HL-60/S4 treated with retinoic acid at 250 ng/mL for 4 days and 3 days (cell line): ENCODE results near the gene BANF2.
"Not testable (repeated sequence)": the region's sequence is repeated elsewhere in the genome, so short reads cannot be mapped to it uniquely, and the experiment has no call there.

Experiments
- in situ Hi-C: fragments of 300-500 bp; cut with MboI; formaldehyde crosslinking; loops from 2 replicates; pipeline ENCODE4 v1.7.0; 2022; ENCODE audit warnings: low sequenced_read_pairs

BANF2 gene

GRCh38 chr20:17758512-17758911 lies 58.7 kb downstream of the BANF2 start:
- in situ Hi-C loops: no loop called here

GRCh38 chr20:17759449-17759848 lies 59.7 kb downstream of the BANF2 start:
- in situ Hi-C loops: no loop called here

GRCh38 chr20:17761604-17762003 lies 61.8 kb downstream of the BANF2 start:
- in situ Hi-C loops: no loop called here

- in situ Hi-C loops: no loop called here
Measured at GRCh38 chr20:17762243-17762872, 62.6 kb downstream of the BANF2 start.

- in situ Hi-C loops: no loop called here
Measured at GRCh38 chr20:17762873-17763557, 63.2 kb downstream of the BANF2 start.

GRCh38 chr20:17765017-17765416 lies 65.3 kb downstream of the BANF2 start:
- in situ Hi-C loops: no loop called here

- in situ Hi-C loops: no loop called here
Measured at GRCh38 chr20:17765584-17765983, 65.8 kb downstream of the BANF2 start.

- in situ Hi-C loops: no loop called here
Measured at GRCh38 chr20:17766226-17766625, 66.5 kb downstream of the BANF2 start.

GRCh38 chr20:17767624-17768023 lies 67.9 kb downstream of the BANF2 start:
- in situ Hi-C loops: no loop called here

GRCh38 chr20:17768271-17768670 lies 68.5 kb downstream of the BANF2 start:
- in situ Hi-C loops: no loop called here

GRCh38 chr20:17769716-17770115 lies 70.0 kb downstream of the BANF2 start:
- in situ Hi-C loops: not testable (repeated sequence)

GRCh38 chr20:17771206-17772004 lies 71.6 kb downstream of the BANF2 start:
- in situ Hi-C loops: no loop called here

- in situ Hi-C loops: no loop called here
Measured at GRCh38 chr20:17772005-17772343, 72.2 kb downstream of the BANF2 start.

- in situ Hi-C loops: no loop called here
Measured at GRCh38 chr20:17773619-17774018, 73.9 kb downstream of the BANF2 start.

- in situ Hi-C loops: no loop called here
Measured at GRCh38 chr20:17775600-17775999, 75.8 kb downstream of the BANF2 start.

GRCh38 chr20:17776551-17776950 lies 76.8 kb downstream of the BANF2 start:
- in situ Hi-C loops: no loop called here

- in situ Hi-C loops: not testable (repeated sequence)
Measured at GRCh38 chr20:17779011-17779410, 79.2 kb downstream of the BANF2 start.

GRCh38 chr20:17782768-17783167 lies 83.0 kb downstream of the BANF2 start:
- in situ Hi-C loops: no loop called here

- in situ Hi-C loops: no loop called here
Measured at GRCh38 chr20:17783671-17784070, 83.9 kb downstream of the BANF2 start.

- in situ Hi-C loops: no loop called here
Measured at GRCh38 chr20:17785007-17785406, 85.2 kb downstream of the BANF2 start.
